Ecto neural progenitor cell (in vitro differentiated cells): ENCODE results near the gene FRMD4B.

Experiments
- DNase-seq: peaks from one replicate; pipeline ENCODE4 v3.0.0-alpha.2; 2018; ENCODE audit warnings: low spot score

The FRMD4B gene

DNA sequence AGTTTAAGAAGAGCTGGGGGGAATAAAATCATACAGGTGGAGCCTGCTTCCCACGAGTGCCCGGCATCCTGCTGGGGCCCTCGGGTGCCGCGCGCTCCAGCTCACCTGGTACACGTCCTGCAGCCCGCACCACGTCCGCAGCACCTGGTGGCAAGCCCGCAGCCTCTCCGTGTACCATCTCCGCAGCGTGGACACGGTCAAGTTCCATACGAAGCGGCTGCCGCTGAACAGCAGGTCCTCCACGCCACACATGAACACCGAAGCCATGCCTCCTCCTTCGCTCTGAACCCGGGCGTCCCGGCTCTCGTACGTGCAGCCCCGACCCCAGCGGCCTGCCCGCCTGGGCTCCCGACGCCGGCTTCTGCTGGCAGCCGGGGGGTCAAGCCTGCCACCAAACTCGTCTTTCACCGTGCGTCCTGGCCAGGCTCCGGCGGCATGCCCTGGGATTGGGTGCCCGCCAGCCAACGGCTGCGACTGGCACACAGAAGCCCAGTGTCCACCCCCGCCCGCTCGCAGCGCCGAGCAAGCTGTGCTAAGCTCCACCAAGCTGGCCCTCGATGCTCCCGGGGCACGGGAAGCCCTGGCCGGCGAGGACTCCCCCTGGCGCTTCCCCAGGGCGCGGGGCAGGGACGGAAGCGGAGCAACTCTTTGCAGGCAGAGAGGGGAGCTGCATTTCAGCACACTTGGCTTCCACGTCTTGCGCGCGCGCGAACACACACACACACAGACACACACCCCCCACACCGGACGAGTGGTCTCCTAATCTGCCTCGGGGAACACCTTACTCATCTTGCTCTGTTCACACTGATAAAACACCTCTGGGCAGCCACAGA lies at the start of gene FRMD4B:
Gene FRMD4B, minus strand, starts transcription at position 366 of the 833 bp plus-strand sequence. Its CDS starts 99 bp downstream, at position 267.
- DNase-seq = peak; percentile 72

DNA sequence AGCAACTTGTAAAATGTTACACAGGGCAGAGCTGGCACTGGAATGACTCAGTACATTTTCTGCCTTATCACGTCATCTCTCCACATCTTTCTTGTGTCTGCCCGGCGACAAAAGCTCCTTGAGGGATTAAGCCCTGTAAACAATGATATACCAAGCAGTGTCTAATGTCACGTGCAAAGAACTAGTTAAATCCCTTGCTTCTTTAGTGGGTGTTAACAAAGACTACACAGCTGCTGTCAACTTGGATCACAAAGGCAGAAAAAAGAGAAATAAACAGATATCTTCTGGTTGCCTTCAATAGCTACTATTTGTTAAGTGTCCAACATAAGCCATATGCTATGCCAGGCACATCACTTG lies 48.1 kb upstream of the FRMD4B start:
- DNase-seq = no peak

DNA sequence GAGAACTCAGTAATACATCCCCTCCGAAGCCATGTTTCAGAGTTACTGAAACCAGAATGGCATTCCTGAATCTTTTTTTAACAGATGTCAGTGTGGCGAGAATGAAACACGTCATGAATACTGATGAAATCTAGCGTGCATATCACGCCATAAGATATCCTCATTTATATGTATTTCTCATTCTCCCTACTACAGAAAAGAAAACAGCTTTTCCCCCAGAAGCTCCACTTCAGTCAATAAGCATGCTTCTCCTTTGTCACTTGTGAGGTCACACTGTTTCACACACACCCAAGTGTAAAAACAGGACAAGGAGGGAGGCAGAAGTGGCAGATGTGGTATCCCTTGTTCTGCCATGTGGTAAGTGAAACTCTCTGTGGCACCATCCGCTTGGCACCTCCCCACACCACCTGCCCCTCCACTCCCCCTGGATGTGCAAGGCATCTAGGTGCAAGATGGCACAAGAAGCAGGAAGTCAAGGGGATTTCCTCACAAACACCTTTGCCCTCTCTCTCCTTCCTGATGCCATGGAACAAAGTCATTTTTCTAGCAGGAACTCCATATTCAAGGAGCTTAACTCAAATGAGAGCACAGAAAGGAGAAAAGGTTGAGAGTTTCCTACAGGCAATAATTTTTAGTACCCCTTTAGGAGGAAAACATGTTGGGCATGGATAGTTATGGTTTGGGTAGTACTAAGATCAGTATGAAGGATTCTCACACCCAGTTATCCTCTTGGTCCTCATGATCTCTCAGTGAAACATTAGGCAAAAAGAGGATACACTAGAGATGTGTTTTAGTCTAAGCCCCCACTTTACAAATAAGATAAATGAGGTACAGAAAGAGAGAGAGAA lies 47.5 kb upstream of the FRMD4B start:
- no peak for DNase-seq

DNA sequence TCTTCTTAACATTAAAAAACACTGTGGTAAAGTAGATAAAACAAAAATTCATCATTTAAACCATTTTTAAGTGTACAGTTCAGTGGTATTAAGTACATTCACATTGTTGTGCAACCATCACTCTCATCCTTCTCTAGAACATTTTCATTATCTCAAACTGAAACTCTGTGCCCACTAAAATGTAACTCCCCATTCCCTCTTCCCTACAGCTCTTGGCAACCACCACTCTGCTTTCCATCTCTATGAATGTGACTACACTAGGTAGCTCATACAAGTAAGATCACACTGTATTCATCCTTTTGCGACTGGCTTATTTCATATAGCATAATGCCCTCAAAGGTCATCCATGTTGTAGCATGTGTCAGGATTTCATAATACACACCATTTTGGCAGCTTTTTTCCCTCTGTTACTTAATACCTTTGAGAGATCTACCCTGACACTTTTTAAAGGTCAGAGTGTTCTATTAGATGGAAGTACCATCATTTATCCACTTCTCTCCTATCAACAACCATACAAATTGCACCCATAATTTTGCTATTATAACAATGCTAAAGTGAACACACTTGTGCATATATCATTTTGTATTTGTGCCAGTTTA lies 42.9 kb upstream of the FRMD4B start:
- DNase-seq = no peak

DNA sequence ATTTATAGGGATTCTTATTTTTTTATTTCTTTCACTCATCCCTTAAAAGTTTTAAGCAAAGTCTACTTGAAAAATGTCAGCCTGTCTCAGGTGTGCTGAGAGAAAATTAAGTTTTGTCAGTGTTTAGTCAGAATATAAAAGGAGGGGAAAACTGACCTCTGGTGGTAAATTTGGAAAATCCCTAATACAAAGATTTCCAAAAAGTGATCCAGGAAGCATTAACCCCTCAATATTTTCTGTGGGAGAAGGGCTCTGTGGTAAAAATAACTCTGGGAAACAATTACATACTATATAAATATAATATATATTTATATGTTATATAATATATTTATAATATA lies 41.0 kb upstream of the FRMD4B start:
- DNase-seq = no peak

DNA sequence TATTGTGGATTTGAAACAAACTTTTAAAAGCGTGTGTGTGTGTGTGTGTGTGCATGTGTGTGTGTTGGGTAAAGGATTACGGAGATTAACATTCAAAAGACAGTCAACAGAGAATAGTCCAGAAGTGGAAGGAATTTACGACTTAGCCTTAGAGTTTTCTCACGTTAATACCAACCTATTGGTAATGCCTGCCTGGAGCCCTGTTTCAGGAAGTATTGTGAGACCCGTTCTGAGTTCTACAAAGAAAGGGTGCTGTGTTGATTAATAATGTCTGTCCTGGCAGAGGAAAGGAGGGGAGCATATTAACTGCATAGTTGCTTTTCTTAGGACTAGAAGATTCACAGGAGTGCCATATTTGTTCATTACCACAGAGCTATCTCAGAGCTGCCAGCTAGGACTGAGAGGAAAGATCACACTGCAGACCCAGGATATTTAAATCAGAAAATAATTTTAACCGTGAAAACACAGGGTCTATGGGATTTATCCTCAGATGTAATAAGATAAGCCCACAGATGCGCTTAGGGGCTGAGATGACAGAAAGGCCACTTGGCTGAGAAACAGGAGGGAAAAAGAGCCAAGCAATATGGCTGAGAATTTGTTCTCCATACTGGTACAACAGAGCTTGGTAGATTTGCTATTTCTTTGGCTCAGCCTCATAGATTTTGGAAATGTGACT lies 40.5 kb upstream of the FRMD4B start:
- no peak for DNase-seq

DNA sequence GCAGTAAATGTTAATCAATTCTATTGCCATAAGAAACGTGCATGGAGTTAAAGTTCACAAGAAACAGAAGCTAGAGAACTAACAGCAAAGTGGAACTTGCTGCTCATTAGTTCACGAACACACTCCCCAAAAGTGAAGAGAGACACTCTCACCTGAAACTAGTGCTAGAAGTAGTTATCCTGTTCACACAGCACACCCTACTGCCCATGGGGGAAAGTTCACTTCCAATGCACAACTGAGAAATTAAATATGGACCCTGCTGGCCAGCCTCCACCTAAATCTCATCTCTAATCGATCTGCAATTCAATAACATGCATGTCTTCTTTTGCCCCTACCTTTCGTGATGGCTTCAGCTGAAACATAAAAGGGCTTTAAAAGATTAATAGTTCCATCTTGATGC lies 39.4 kb upstream of the FRMD4B start:
- DNase-seq = no peak

DNA sequence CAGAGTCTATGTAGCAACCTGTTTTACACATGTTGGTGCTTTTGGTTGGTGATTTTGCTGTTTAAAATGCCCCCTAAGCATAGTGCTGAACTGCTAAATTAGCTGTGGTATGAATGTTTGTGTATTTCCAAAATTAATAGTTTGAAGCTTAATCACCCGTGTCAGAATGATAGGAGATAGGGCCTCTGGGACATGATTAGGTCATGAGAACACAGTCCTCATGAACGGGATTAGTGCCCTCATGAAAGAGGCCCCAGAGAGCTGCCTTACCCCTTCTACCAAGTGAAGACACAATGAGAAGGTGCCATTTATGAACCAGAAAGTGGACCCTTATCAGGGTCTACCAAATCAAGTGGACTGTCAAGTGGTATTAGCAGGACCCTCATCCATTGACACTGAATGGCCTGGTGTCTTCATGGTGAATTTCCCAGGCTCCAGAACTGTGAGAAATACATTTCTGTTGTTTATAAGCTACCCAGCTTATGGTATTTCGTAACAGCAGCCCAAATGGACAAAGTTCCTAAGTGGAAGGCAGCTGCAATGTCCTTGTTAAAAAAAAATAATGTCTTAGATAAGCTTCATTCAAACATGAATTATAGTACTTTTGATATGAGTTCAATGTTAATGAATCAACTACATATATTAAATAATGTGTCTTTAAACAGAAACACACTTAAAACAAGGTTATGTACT lies 37.7 kb upstream of the FRMD4B start:
- no peak for DNase-seq

DNA sequence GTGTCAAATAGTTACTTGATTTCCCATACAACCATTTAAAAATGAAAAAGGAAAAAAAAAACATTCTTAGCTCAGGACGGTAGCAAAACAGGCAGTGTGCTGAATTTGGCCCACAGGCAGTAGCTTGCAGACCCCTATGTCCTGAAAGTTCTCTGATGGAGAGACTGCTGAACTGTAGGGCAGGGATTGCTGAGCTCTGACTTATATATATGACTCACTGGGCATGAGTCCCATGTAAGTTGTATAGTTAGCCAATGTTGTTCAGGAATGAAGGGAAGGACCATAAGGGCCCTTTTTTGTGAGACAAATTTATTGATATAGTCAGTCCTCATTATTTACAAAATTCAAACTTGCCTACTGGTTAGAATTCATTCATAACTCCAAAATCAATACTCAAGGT lies 36.9 kb upstream of the FRMD4B start:
- DNase-seq = no peak

DNA sequence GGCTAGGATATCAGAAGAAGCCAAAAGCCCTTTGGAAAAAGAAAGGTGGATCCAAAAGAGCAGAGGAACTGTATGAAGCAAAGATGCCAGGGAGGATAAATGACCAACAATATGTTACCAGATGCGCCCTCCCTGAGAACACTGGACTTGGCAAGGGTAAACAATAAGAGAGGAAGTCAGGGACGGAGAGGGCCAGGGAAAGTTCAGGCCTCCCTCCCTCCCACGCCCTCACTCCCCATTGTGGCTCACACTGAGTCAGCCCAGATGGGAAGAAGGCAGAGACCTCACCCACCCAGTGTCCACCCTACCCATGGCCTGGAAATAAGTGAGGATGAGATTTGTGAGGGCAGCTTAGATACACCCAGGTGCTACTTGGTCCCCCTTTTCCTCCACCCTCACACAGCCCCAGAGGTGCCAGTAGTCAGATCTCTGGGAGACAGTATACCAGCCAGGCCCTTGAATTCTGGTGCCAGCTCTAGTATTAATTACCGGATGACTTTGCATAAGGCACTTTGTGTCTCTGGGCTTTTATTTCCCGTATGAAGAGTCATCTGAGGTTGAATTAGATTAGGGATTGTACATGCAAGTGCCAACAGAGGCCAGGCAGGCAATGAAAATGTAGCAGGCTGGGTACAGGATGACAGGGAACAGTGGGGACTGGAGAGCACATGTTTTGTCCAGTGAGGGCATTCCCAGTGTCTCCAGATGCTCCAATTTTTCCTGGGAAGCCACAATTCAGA lies 35.1 kb upstream of the FRMD4B start:
- DNase-seq = no peak

DNA sequence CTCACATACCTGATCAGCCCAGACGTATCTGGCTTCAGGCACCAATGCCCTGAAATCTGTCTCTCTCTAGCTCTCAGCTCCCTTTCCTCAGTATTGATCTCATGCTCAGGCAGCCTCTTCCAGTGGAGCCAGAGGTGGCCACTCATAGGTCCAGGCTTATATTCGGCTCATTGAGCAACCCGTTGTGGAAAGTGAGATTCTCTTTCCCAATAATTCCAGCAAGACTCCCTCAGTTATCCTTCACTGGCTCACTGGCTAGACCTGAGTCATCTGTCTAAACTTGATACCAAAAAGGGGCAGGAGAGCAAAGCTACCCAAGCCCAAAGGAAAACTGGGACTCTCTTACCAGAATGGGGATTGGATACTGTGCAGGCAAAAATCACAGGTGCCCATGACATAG lies 33.4 kb upstream of the FRMD4B start:
- DNase-seq = no peak

DNA sequence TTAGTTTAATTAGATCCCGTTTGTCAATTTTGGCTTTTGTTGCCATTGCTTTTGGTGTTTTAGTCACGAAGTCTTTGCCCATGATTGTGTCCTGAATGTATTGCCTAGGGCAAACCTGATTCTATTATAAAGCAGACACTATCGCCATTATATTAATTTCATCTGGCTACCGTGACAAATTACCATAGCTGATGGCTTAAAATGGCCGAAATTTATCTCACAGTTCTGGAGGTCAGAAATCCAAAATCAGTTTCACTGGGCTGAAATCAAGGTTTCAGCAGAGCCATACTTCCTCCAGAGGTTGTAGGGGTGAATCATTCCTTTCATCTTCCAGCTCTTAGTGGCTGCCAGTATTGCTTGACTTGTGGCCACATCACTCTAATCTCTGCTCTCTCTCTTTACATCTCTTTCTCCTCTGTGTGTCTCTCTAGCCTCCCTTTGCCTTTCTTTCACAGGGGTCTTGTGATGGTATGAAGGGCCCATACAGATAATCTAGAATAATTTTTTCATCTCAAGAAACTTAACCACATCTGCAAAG lies 31.7 kb upstream of the FRMD4B start:
- no peak for DNase-seq

DNA sequence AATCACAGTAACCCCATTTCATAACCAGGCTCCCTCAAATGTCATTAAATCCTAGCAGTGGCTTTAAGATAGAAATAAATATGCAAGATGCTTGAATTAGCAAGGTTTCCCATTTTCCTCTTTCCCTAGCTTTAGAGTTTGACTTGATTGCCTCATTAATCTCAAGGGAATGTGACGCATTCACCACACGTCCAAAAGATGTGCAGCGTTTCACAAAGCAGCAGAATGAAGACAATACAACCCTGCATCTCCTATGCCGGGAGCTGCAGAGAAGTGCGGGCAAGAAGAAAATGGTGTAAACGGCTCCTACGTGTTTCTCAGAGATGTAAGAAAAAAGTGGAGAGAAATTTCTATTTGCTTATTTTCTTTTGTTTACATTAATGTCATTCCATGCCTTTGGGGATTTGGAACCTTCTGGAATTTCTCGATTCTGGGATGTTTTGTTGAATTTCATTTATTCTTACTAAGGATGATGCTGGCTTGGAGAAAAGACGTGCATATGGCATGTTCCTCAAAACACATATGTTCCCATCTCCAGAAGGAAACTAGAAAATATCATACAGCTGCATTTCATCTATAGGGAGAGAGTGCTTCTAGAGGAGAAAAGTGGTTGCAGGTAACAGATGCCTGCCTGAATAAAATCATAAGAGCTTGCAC lies 27.8 kb upstream of the FRMD4B start:
- no peak for DNase-seq

DNA sequence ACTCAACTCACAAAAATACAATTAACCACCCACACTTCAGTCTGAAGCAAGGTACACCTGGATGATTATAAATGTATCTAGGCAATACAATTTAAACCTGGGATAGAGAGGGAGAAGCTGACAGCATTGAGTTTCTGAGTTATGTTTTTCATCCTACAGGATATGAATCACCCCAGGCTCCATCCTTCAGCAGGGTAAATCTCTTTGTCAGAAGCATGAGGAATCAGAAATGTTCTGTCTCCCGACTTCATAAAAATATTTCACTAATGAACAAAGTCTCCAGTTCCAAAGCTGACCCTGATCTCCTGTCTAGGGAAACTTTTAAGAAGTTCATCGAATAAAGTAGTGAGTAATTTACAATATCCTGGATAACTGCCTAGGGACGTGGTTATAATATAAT lies 25.5 kb upstream of the FRMD4B start:
- DNase-seq = no peak

DNA sequence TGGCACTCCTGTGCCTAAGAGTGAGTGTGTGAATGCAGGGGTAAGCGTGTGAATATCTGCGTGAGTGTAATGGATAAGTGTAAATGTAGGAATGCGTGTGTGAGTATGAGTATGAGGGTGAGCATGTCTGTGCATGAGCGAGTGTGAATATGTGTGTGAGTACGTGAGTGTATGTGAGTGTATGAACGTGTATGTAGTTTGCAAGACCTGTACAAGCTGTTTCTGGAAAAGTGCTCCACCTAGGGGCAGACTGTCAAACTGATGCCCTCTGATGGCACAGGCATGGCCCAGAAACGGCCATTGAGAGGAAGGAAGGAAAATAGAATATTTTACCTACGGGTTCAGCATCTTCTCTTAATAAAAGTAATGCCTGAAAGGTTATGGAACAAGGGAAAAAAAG lies 24.4 kb upstream of the FRMD4B start:
- DNase-seq = peak; percentile 60

DNA sequence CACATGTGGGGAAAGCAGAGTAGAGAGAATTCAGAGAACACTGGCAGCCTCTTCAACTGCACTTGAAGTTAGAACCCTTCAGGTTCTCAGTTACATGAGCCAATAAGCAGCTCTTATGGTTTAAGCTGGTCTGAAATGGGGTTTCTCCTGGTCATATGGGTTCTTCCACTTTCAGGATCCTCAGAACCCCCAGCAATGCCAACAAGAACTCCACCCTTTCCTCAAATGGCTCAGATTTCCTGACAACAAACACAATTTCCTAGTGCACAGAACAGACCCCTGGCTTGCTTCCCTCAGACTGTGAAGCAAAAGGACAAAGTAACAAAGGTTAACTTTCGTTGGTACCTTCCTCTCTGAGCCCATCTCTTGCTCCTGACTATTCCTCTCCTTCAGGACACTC lies 23.9 kb upstream of the FRMD4B start:
- DNase-seq = no peak

DNA sequence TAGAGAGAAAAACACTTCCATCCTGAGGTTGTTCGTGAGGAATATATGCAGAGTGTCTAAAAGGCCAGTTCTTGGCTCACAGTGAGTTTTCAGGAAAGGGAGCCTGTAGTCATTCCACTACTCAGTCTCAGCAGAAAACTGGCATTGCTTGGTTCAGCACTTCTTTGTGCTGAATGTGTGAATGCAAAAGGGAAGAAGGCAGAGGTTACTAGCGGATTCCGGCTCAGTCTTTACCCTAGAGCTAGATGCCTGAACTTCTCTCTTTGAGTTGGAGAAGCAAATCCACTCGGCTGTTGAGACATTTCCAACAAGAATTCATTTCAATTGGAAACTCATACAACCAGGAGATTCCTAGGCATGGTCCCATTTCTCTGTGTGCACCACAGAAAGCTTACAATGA lies 23.1 kb upstream of the FRMD4B start:
- no peak for DNase-seq

DNA sequence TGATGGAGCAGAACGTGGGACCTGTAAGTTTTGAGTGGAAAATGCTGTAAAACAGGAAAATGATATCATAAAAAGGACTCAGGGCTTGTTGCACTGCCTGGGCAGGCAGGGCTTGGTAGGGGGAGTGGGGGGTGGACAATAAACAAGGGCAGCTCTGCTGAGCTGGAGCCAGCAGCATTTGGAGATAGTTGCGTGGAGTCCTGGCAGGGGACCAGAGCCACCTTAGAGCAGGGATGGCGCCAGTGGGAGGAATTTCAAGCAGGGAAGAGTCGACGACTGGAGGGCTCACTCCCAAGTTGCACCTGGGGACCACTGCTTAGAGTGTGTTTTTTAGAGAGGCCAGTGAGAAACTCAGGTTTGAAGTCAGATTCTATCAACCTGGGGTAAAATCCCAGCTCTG lies 22.7 kb upstream of the FRMD4B start:
- no peak for DNase-seq

DNA sequence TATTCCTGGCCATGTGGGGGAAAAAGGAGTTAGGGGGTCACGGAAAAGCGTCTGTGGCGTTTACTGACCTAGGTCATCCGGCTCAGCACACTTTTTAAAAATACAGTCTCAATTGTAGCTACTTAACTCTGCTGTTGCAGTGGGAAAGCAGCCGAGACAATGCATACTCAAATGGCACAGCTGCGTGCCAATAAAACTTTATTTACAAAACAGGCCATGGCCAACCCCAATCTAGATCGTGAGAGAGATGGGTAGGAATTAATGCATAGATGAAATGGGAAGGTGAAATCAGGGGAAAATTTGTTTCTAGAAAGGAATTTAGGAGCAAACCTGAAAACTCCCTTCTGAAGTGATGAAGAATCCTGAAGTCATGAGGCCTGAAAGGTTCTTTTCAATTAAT lies 22.0 kb upstream of the FRMD4B start:
- no peak for DNase-seq

DNA sequence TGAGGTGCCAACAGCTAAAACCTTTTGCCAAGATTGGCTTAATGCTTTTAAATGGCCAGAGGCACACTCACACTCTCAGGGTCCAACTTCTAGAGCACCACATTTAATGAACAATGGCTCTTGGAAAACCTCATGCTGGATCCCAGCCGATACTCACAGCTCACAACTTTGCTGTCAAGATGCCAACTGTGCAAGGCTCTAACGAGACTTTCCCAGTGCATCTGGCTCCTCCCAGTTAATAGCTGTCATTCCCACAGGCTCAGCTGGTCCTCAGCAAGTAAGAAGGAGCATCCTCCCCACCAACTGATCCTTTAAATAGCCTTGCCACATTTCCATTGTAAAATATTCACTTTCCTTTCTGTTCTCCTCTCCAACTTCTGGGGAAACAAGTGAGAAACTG lies 20.3 kb upstream of the FRMD4B start:
- no peak for DNase-seq
